Rectal smooth muscle tissue (tissue), 1 donor: ENCODE data around the gene EIF1B.

Source experiments
- H3K27ac ChIP-seq: one replicate; pipeline ENCODE4 v1.7.0; 2013; ENCODE audit warnings: low read depth, low read length, inconsistent platforms
- H3K27me3 ChIP-seq: one replicate; pipeline ENCODE4 v1.7.0; 2013; ENCODE audit warnings: low read length; ENCODE audit not compliant: control insufficient read depth, insufficient read depth
- H3K36me3 ChIP-seq: one replicate; pipeline ENCODE4 v1.7.0; 2013; ENCODE audit warnings: low read length; ENCODE audit not compliant: control insufficient read depth, insufficient read depth
- H3K4me1 ChIP-seq: one replicate; pipeline ENCODE4 v1.7.0; 2013; ENCODE audit warnings: low read length; ENCODE audit not compliant: control insufficient read depth, insufficient read depth
- H3K4me3 ChIP-seq: one replicate; pipeline ENCODE4 v1.7.0; 2013; ENCODE audit warnings: low read length
- H3K9ac ChIP-seq: one replicate; pipeline ENCODE4 v1.7.0; 2013; ENCODE audit warnings: low read length

Gene EIF1B

GRCh38 chr3:40292637-40293349 lies 16.7 kb upstream of the EIF1B start:
- Histone ChIP-seq H3K27me3 (no peaks in the 10 kb centered on the region), H3K9ac (no peak overlapping the region), H3K36me3 (no peaks in the 10 kb centered on the region), H3K27ac (no peak overlapping the region), H3K4me3 (no peak overlapping the region), H3K4me1 (no peaks in the 10 kb centered on the region)

GRCh38 chr3:40294434-40294833 lies 15.1 kb upstream of the EIF1B start:
- H3K27ac ChIP-seq, result no peak overlapping the region

GRCh38 chr3:40298075-40298474 lies 11.4 kb upstream of the EIF1B start:
- H3K36me3 ChIP-seq, result no peaks in the 10 kb centered on the region
- H3K4me1 ChIP-seq, result no peaks in the 10 kb centered on the region
- no peak overlapping the region for H3K4me3 ChIP-seq
- no peak overlapping the region for H3K27ac ChIP-seq
- H3K27me3 ChIP-seq, result no peaks in the 10 kb centered on the region
- H3K9ac ChIP-seq, result no peak overlapping the region

More at GRCh38 chr3:40294434-40294833, 15.1 kb upstream of the EIF1B start:
- Histone ChIP-seq H3K4me3 (no peak overlapping the region), H3K9ac (no peak overlapping the region), H3K4me1 (no peaks in the 10 kb centered on the region), H3K27me3 (no peaks in the 10 kb centered on the region), H3K36me3 (no peaks in the 10 kb centered on the region)

- Histone ChIP-seq H3K36me3 (no peaks in the 10 kb centered on the region), H3K27me3 (no peaks in the 10 kb centered on the region), H3K4me1 (no peaks in the 10 kb centered on the region), H3K4me3 (no peak overlapping the region), H3K27ac (no peak overlapping the region), H3K9ac (no peak overlapping the region)
These were observed 10.3 kb upstream of the EIF1B start for GRCh38 chr3:40299130-40299720.

- H3K4me3 ChIP-seq, result no peak overlapping the region
- no peaks in the 10 kb centered on the region for H3K36me3 ChIP-seq
- H3K27me3 ChIP-seq, result no peaks in the 10 kb centered on the region
- no peak overlapping the region for H3K9ac ChIP-seq
- no peak overlapping the region for H3K27ac ChIP-seq
- no peaks in the 10 kb centered on the region for H3K4me1 ChIP-seq
These were observed 9.7 kb upstream of the EIF1B start for GRCh38 chr3:40299721-40300335.

- no peak overlapping the region for H3K9ac ChIP-seq
- H3K4me1 ChIP-seq, result no peaks in the 10 kb centered on the region
- H3K36me3 ChIP-seq, result no peaks in the 10 kb centered on the region
These were observed 6.7 kb upstream of the EIF1B start for GRCh38 chr3:40302784-40303183.

GRCh38 chr3:40304352-40304751 lies 5.2 kb upstream of the EIF1B start:
- no peaks in the 10 kb centered on the region for H3K36me3 ChIP-seq
- H3K4me3 ChIP-seq, result no peak overlapping the region
- no peaks in the 10 kb centered on the region for H3K27me3 ChIP-seq
- no peak overlapping the region for H3K9ac ChIP-seq
- no peak overlapping the region for H3K27ac ChIP-seq
- no peaks in the 10 kb centered on the region for H3K4me1 ChIP-seq

More at GRCh38 chr3:40302784-40303183, 6.7 kb upstream of the EIF1B start:
- Histone ChIP-seq H3K27ac (no peak overlapping the region), H3K27me3 (no peaks in the 10 kb centered on the region), H3K4me3 (no peak overlapping the region)

- H3K27me3 ChIP-seq, result no peaks in the 10 kb centered on the region
- H3K27ac ChIP-seq, result no peak overlapping the region
- peaks cover 6% of the 10 kb centered on the region for H3K4me1 ChIP-seq
- no peak overlapping the region for H3K4me3 ChIP-seq
- H3K36me3 ChIP-seq, result no peaks in the 10 kb centered on the region
- no peak overlapping the region for H3K9ac ChIP-seq
These were observed 3.2 kb upstream of the EIF1B start for GRCh38 chr3:40306336-40306735.

GRCh38 chr3:40307176-40307575 lies 2.3 kb upstream of the EIF1B start:
- H3K9ac ChIP-seq, result no peak overlapping the region
- no peak overlapping the region for H3K4me3 ChIP-seq
- H3K27me3 ChIP-seq, result no peaks in the 10 kb centered on the region
- H3K4me1 ChIP-seq, result peaks cover 11% of the 10 kb centered on the region
- H3K36me3 ChIP-seq, result no peaks in the 10 kb centered on the region
- no peak overlapping the region for H3K27ac ChIP-seq

GRCh38 chr3:40308725-40309417 lies 636 bp upstream of the EIF1B start:
- H3K36me3 ChIP-seq, result peaks cover 2% of the 10 kb centered on the region
- peak overlapping the region; percentile 51 for H3K9ac ChIP-seq
- H3K4me1 ChIP-seq, result peaks cover 11% of the 10 kb centered on the region
- peak overlapping the region; percentile 76 for H3K4me3 ChIP-seq
- H3K27ac ChIP-seq, result peak overlapping the region; percentile 94
- H3K27me3 ChIP-seq, result no peaks in the 10 kb centered on the region

- H3K9ac ChIP-seq, result peak overlapping the region; percentile 92
- peak overlapping the region; percentile 90 for H3K4me3 ChIP-seq
- H3K36me3 ChIP-seq, result peaks cover 6% of the 10 kb centered on the region
- H3K4me1 ChIP-seq, result peaks cover 11% of the 10 kb centered on the region
- no peaks in the 10 kb centered on the region for H3K27me3 ChIP-seq
- H3K27ac ChIP-seq, result peak overlapping the region; percentile 94
These were observed 603 bp downstream of the EIF1B start for GRCh38 chr3:40309925-40310695.

- H3K9ac ChIP-seq, result peak overlapping the region; percentile 92
- H3K36me3 ChIP-seq, result peaks cover 6% of the 10 kb centered on the region
- H3K4me3 ChIP-seq, result peak overlapping the region; percentile 90
- H3K27me3 ChIP-seq, result no peaks in the 10 kb centered on the region
- peaks cover 11% of the 10 kb centered on the region for H3K4me1 ChIP-seq
- peak overlapping the region; percentile 94 for H3K27ac ChIP-seq
These were observed 1.2 kb downstream of the EIF1B start for GRCh38 chr3:40310705-40311104.
